Midbrain (tissue), 1 donor: Measurements from ENCODE around the gene ZNF571.
A peak's percentile ranks its signal among the peaks of the same experiment; 100 is the strongest.

ENCODE experiments used
- DNase-seq: peaks from one replicate; lab custom pipeline; 2025; lab: John Stamatoyannopoulos, UW

ZNF571 gene

DNA sequence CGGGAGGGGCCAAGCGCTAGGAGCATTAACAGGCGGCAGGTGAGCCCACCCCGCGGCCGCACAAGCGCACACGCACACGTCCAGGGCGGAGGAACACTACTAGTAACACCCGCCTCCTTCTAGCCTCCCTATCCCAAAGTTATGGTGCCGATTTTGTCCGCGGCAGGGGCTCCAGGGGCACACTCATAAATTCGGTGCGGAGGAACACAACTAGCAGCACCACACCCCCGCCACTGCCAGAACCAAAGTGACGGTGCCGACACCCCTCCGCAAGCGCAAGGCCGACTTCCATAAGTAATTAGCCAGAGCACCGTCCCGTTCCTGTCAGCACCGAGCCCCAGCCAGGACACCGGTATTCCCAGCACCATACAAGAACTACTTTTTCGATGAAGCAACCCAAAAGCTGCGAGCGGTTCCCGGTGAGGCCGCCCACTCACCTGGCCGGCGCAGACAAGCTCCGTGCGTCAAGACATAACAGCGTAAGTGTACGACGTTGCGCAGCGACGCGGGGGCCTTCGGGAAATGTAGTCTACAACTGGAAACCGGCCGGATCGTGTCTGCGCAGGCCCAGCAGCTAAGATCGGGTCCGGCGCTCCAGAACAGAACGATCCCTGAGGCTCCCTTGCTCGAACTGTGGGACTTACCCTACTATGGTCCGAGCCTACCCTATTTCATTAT, at the start of gene ZNF571, which contains the start of gene ZNF540:
TSS of gene ZNF571 (minus strand) at position 489 of the 678 bp plus-strand sequence. CDS start 8,116 bp downstream, outside the sequence.
TSS of gene ZNF540 (plus strand) at position 573 of the 678 bp plus-strand sequence. CDS start 3,572 bp downstream, outside the sequence.
- peak; percentile 95 for DNase-seq

DNA sequence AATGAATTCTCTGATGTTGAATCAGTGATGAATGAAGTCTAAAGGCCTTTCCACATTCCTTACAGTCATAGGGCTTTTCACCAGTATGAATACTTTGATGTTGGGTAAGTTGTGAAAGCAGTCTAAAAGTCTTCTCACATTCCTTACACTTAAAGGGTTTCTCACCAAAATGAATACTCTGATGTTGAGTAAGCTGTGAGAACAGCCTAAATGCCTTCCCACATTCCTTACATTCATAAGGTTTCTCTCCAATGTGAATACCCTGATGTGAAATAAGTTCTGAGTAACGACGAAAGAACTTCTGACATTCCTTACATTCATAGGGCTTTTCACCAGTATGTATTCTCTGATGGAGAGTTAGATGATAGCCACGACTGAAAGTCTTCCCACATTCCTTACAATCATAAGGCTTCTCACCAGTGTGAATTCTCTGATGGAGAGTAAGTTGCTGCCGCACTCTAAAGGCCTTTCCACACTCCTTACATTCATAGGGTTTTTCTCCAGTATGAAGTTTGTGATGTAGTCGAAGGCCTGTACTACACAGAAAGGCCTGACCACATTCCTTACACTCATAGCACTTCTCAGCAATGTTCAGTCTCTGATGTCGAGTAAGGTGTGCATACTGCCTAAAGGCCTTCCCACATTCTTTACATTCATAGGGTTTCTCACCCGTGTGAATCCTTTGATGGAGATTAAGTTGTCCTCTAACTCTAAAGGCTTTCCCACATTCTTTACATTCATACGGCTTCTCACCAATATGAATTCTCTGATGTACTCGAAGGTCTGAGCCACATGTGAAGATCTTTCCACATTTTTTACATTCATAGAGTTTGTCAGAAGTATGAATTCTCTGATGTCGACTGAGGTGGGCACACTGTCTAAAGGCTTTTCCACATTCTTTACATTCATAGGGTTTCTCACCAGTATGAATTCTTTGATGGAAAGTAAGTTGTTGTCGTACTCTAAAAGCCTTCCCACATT, 40.8 kb upstream of the ZNF571 start:
- DNase-seq, result no peak

DNA sequence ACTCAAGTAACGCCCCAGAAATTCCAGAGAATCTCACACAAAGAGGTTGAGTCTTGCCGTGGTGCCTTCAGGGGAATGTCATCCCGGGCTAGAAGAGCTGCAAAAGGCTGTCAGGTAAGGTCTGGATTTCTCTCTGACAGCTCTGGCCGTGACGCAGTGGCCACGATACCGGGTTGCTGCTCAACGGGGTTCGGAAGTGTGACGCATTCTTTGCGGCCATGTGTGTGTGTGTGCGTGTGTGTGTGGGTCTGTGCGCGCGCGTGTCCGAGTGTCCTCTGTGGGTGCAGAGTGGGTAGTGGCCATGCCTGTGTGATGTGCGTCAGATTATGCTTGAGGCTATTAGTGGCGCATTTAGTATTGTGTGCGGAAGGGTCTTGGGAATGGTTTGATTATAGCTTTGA, 390 bp upstream of the ZNF571 start:
- DNase-seq, result peak; percentile 83

DNA sequence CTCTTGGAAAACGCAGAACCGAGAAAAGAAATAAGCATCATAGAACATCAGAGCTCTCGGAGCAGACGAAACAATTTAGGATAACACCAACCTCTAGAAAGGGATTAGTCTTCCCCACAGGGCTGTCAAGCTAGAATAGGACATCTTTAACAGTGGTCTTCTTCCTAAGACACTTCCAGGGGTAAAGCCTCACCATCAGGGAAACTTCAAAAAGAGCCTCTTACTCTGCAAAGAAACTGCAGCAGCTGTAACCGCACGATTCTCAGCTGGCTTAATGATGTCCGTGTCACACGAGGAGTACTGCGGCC, 642 bp downstream of the ZNF571 start:
- DNase-seq, result no peak

DNA sequence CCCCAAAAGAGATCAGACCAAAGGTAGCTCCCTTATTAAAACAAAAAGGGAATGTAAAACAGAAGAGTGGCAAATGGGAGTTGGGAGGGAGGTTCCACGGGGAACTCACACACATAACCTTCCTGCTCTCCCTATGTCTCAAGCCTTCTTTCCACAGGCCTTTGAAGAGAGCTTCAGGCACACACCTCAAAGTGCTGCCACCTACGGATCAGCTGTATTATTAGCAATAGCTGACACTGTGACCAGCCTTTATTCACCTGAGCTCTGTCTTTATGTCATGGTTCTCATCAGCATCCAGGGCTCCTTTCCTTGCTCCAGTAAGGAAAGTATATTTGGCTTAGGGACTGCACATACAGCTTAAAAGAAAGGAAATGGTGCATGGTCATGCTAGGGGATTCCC, 11.3 kb downstream of the ZNF571 start:
- no peak for DNase-seq

DNA sequence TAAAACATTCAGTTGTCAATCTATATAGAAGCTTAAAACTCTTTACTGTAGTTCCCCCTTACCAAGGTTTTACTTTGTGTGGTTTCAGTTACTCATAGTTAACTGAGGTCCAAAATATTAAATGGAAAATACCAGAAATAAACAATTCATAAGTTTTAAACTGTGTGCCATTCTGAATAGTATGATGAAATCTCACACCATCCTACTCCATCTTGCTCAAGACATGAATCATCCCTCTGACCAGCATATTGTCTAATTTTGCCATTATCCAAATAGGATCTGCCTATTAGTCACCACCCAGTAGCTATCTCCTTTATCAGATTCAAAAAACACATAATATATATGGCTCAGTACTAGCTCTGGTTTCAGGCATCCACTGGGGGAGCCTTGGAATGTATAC, 22.4 kb downstream of the ZNF571 start:
- DNase-seq, result no peak

DNA sequence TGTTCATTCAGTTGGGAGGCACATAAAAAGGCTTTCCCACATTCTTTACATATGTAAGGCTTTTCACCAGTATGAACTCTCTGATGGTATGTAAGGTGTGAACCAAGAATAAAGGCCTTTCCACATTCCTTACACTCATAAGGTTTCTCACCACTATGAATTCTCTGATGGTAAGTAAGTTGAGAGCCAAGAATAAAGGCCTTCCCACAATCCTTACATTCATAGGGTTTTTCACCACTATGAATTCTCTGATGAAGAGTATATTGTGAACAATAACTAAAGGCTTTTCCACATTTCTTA, 29.3 kb downstream of the ZNF571 start:
- no peak for DNase-seq

DNA sequence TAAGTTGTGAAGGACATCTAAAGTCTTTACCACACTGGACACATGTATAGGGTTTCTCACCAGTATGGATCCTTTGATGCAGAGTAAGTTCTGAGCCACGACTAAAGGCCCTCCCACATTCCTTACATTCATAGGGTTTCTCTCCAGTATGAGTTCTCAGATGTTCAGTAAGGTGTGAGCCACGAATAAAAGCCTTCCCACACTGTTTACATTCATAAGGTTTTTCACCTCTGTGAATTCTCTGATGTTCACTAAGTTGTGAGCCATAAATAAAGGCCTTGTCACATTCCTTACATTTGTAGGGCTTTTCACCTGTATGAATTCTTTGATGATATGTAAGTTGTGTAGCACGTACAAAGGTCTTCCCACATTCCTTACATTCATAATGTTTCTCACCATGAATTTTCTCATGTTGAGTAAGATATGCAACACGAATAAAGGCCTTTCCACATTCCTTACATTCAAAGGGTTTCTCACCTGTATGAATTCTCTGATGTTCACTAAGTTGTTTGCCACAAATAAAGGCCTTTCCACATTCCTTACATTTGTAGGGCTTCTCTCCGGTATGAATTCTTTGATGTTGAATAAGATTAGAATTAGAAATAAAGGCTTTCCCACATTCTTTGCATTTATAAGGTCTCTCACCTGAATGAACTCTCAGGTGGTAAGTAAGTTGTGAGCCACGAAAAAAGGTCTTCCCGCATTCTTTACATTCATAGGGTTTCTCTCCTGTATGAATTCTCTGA, 29.8 kb downstream of the ZNF571 start:
- DNase-seq, result no peak

DNA sequence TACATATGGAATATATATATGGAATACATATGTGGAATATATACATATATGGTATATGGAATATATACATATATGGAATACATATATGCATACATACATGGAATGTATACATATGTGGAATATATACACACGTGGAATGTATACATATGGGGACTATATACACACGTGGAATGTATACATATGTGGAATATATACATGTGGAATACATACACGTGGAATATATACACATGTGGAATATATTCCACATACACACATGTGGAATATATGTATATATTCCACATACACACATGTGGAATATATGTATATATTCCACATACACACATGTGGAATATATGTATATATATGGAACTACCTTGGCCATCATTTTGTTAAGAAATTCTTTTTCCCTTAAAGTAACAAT, 31.1 kb downstream of the ZNF571 start:
- no peak for DNase-seq

DNA sequence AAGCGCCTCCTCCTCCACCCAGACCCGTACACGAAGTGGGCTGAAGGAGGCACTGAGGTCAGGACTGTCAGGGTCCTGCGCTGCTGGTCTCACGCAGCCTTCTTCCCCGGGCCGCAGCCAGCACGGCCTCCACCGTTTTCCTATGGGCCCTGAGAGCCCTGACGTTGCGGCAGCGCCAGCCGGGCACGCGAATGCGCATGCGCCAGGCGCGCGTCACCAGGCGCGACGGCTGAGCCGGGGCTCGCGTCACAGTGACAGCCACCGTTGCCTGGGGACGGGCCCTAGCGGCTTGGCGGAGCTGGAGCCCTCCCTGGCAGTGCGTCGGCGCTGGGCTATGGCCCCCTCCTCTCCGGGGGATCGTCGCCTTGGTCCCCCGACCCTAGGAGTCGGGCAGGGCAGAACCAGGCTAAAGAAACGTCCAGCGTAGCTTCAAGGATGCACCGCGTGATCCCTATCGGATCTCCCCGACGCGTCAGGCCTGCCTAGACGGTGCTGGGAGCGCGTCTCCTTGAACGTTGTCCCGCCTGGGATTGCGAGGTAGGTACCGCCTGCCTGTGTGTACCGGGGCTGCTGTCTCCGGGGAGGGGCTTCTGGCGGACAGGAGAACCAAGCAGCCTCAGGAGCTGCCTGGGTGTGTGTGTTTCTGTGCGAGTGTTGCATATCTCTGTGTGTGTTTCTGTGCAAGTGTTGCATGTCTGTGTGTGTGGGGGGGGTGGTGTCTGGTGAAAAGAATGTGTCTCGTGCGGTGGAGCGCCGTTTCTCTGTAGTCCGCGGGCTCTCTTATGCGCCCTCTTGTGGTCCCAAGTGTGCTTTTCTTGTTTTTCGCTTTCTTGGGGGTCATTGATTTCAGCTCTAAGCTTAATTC, 43.2 kb downstream of the ZNF571 start:
- DNase-seq, result no peak

DNA sequence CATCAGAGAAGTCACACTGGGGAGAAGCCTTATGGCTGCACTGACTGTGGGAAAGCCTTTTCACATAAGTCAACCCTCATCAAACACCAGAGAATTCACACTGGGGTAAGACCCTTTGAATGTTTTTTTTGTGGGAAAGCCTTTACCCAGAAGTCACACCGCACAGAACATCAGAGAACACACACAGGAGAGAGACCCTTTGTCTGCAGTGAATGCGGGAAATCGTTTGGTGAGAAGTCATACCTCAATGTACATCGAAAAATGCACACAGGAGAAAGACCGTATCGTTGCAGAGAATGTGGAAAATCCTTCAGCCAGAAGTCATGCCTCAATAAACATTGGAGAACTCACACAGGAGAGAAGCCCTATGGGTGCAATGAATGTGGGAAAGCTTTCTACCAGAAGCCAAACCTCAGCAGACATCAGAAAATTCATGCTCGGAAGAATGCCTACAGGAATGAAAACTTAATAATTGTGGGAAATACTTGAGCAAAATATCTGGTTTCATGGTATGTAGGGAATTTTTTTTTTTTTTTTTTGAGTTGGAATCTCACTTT, 57.1 kb downstream of the ZNF571 start:
- DNase-seq, result no peak

DNA sequence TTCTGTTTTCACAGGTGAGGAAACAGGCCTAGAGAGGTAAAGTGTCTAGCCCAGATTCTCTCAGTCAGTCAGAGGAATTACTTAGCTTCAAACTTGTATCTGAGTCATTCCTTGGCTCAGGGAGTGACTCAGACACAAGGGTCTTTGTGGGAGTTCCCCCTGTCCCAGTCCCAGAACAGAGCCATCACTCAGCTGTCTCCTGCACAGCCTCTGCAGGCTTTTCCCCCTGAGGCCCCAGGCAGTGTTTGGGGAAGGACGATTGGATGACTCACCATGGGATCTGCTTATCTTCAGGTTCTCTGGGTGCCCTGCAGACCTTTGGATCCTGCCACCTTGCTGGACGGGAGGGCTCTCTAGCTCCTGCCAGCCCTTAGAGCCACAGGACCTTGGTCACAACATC, 74.7 kb downstream of the ZNF571 start:
- no peak for DNase-seq
